ACHN (cell line): ENCODE results near the gene LCA5.
"Not testable (repeated sequence)": the region's sequence is repeated elsewhere in the genome, so short reads cannot be mapped to it uniquely, and the experiment has no call there.

Source experiments
- DNase-seq: peaks from one replicate; pipeline ENCODE4 v3.0.0-alpha.2; 2015
- in situ Hi-C: cut with HindIII; loops from 2 replicates; pipeline ENCODE4 v1.10.0; 2017; ENCODE audit warnings: low sequenced_read_pairs, low pct_ligation_motif_present, low pct_unique_long_range_greater_than_20kb

LCA5 gene

DNA sequence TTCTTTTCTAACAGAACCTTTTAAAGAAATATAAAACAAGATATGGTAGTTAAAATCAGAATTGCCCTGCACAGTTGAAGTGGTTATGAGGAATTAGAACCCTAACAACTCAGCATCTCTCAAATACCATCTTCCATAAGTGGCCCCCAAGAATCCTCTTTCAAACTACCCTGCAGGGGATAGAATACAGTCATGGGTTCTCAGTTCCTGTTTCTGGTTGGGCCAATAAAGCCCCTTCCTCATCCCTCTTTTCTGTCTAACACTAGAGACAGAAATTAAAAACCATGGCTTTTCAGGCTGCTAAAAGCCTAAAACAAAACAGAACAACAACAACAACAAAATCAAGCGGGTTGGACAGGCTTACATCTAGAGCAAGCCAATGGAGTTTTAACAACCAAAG is 6.7 kb upstream of the LCA5 start:
- no peak for DNase-seq
- in situ Hi-C loops: no loop called here

DNA sequence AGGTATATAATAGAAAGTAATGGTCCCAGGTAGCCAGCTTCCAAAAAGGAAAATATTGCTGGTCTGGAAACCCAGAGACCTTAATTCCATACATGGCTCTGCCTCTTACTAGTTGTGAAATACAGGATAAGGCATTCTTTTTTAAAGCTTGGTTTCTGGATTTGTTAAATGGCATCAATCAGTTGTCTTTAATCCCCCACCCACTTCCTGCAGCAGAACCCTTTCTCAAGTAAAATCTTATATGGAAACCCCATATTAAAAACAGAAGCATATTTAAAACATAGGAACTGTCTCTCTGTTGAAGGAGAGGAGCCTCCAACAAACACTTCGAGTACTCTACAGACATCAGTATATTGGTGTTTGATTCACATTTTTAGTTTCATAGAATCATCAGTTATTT is 6.2 kb upstream of the LCA5 start:
- in situ Hi-C loops: no loop called here
- DNase-seq: no peak

GRCh38 chr6:79538106-79538971 is 1.1 kb upstream of the LCA5 start:
- DNase-seq: peak; percentile 23
- in situ Hi-C loops: no loop called here

DNA sequence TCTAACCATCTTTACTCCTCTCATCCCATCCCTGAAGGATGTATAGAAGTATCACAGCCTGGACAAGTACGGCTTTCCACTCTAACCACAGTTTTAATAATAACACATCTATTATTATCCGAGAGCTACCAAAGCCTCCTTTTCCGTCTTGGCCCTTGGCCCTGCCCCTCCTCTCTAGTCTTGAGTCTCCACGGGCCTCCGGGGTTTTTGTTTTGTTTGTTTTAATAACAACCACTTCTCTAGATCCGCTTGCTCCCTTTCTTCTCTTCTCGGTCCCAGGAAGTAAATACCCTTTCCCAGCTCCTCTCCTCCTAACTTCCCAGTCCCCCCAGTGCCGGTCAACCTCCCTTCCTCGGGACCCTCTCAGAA is 661 bp downstream of the LCA5 start:
- DNase-seq: peak; percentile 26
- in situ Hi-C loops: no loop called here

DNA sequence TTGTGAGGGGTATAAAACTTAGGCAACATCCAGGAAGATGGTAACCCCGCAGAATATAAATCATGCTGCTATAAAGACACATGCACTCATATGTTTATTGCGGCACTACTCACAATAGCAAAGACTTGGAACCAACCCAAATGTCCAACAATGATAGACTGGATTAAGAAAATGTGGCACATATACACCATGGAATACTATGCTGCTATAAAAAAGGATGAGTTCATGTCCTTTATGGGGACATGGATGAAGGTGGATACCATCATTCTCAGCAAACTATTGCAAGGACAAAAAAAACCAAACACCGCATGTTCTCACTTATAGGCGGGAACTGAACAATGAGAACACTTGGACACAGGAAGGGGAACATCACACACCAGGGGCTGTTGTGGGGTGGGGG is 7.7 kb downstream of the LCA5 start:
- DNase-seq, in situ Hi-C loops: not testable (repeated sequence)

DNA sequence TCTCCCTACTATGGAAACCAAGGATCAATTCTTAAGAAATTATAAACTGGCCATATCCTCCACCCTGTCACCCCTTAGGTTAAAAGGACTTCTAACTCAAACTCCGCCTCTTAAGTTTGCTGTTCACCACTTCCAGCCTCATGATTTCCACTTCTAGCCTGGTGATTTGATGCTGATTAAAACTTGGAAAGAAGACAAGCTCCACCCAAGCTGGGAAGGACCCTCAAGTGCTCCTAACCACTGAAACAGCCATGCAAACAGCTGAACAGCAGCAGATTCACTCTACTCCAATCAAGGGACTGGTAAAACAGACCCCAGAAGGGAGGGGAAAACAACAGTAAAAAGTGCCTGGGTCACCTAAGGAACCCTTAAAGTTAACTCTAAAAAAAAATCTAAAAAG is 10.3 kb downstream of the LCA5 start:
- in situ Hi-C loops: no loop called here
- DNase-seq: no peak

GRCh38 chr6:79525272-79526100 is 11.7 kb downstream of the LCA5 start:
- DNase-seq: peak; percentile 53
- in situ Hi-C loops: no loop called here

- in situ Hi-C loops: loop anchor here (25.0 kb wide), 1 partner anchor 462 kb away; no protein-coding TSS in a partner anchor
These were observed 13.2 kb downstream of the LCA5 start for GRCh38 chr6:79524065-79524464.

GRCh38 chr6:79522609-79523008 is 14.6 kb downstream of the LCA5 start:
- no peak for DNase-seq
- in situ Hi-C loops: loop anchor here (25.0 kb wide), 1 partner anchor 460 kb away; no protein-coding TSS in a partner anchor

More at GRCh38 chr6:79524065-79524464, 13.2 kb downstream of the LCA5 start:
- DNase-seq: no peak

- in situ Hi-C loops: loop anchor here (25.0 kb wide), 1 partner anchor 458 kb away; no protein-coding TSS in a partner anchor
- DNase-seq: no peak
These were observed 16.7 kb downstream of the LCA5 start for GRCh38 chr6:79520534-79520933.

DNA sequence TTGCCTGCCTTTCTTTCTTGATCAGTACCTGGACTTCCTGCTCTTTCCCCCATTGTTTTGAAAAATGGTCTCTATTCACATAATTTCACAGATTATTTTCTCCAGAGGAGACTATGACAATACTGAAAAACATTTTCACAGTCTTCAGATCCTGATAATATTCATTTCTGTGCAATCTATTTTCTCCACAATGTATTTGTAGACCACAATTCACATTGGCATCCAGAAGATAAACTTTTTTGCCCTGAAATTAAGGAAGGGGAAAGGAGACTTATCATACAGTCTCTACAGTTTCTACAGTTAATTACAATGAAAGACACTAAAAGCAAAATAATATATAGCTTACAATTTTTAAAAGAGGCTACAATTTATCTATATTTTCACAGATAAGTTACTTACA is 18.4 kb downstream of the LCA5 start:
- in situ Hi-C loops: loop anchor here (25.0 kb wide), 1 partner anchor 457 kb away; no protein-coding TSS in a partner anchor
- DNase-seq: no peak

GRCh38 chr6:79515436-79515835 is 21.8 kb downstream of the LCA5 start:
- DNase-seq: no peak
- in situ Hi-C loops: loop anchor here (25.0 kb wide), 1 partner anchor 453 kb away; no protein-coding TSS in a partner anchor

GRCh38 chr6:79513111-79513510 is 24.1 kb downstream of the LCA5 start:
- no peak for DNase-seq
- in situ Hi-C loops: loop anchor here (25.0 kb wide), 1 partner anchor 451 kb away; no protein-coding TSS in a partner anchor

DNA sequence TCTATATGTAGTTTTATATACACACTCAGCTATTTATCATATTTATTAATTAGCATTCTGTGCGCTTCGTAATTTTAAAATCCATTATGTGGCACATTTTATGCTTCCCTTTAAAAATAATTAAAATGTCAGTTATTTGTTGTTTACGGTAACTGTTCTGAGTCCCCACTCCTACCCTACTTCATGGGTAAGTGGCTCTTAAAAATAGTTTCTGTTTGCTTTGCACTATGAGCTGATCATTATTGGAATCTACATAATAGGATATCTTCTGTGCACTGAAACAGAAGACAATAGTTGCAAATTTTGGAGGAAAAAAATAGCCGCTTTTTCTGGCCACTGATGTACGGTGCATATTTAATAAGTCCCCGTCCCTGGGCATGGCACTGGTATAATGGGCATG is 25.2 kb downstream of the LCA5 start:
- no peak for DNase-seq
- in situ Hi-C loops: loop anchor here (25.0 kb wide), 1 partner anchor 450 kb away; no protein-coding TSS in a partner anchor

GRCh38 chr6:79510707-79511106 is 26.5 kb downstream of the LCA5 start:
- in situ Hi-C loops: loop anchor here (25.0 kb wide), 1 partner anchor 448 kb away; no protein-coding TSS in a partner anchor
- no peak for DNase-seq

- no peak for DNase-seq
- in situ Hi-C loops: loop anchor here (25.0 kb wide), 1 partner anchor 444 kb away; no protein-coding TSS in a partner anchor
These were observed 31.0 kb downstream of the LCA5 start for GRCh38 chr6:79506251-79506650.

DNA sequence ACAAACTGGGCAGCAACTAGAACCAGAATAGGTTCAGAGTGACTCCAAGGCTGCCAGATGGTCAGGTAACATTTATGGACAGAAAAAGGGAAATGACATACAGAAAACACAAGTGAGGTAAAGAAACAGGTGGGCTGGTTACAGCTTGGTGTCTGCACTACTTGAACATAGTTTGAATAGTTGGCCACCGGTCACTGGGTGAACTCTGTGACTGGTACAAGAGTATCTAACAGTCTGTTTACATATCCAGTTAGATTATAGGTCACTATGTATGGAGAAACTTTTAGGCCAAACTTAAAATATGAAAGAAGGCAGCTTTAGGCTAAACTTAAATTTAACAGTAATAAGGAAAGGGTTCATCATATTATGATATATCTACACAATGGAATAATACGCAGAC is 32.9 kb downstream of the LCA5 start:
- DNase-seq: no peak
- in situ Hi-C loops: loop anchor here (25.0 kb wide), 1 partner anchor 442 kb away; no protein-coding TSS in a partner anchor

GRCh38 chr6:79498842-79499241 is 38.4 kb downstream of the LCA5 start:
- DNase-seq: no peak
- in situ Hi-C loops: no loop called here

GRCh38 chr6:79495246-79495645 is 42.0 kb downstream of the LCA5 start:
- no peak for DNase-seq
- in situ Hi-C loops: no loop called here
